Measurements from ENCODE around the gene SNRPD3. TPM values are rescaled to one million over a fixed set of nuclear protein-coding genes. Genes with fewer than 3 reads are reported as not detected.

SNRPD3 gene
- total RNA-seq, 1 donor from 2014 or later: 302 TPM

DNA sequence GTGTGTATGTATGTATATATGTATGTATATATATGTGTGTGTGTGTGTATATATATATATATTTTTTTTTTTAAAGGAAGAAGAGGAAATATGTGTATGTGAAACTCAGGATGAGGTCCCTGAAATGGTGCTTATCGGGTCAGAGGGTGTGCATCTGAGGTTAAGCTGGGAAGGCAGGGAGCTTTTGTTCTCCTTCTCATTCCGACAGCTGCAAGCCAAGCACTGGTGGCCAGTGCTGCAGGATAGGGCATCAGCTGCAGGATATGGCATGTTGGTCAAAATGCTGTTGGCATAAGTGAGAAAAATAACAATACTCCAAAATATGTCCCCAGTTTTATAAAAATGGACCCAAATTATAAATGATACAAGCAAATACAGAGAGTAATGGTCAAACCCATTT, 7.4 kb downstream of the SNRPD3 start:
- no peak overlapping the region for H3K27ac ChIP-seq
- peaks cover 96% of the 10 kb centered on the region for H3K79me2 ChIP-seq (ENCODE audit: low read depth)
- Mint-ChIP-seq H3K9me3 (no peaks in the 10 kb centered on the region), H3K4me1 (no peaks in the 10 kb centered on the region), H3K36me3 (peaks cover 12% of the 10 kb centered on the region), H3K27ac (no peak overlapping the region), H3K27me3 (ENCODE audit: insufficient read depth, low read depth) (no peaks in the 10 kb centered on the region), H3K4me3 (no peak overlapping the region)
- no peak overlapping the region for H3K4me2 ChIP-seq
- H4K20me1 ChIP-seq (ENCODE audit: low read depth): peaks cover 83% of the 10 kb centered on the region
- no peak for TF ChIP-seq EZH2 (IDR thresholded peaks at IDR 0.05)
- TF ChIP-seq EZH2phosphoT487 (IDR thresholded peaks at IDR 0.05): no peak
- TF ChIP-seq, protein P1, sequence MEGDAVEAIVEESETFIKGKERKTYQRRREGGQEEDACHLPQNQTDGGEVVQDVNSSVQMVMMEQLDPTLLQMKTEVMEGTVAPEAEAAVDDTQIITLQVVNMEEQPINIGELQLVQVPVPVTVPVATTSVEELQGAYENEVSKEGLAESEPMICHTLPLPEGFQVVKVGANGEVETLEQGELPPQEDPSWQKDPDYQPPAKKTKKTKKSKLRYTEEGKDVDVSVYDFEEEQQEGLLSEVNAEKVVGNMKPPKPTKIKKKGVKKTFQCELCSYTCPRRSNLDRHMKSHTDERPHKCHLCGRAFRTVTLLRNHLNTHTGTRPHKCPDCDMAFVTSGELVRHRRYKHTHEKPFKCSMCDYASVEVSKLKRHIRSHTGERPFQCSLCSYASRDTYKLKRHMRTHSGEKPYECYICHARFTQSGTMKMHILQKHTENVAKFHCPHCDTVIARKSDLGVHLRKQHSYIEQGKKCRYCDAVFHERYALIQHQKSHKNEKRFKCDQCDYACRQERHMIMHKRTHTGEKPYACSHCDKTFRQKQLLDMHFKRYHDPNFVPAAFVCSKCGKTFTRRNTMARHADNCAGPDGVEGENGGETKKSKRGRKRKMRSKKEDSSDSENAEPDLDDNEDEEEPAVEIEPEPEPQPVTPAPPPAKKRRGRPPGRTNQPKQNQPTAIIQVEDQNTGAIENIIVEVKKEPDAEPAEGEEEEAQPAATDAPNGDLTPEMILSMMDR (IDR thresholded peaks at IDR 0.05): no peak
- no peak overlapping the region for H3K4me3 ChIP-seq
- H3K27me3 ChIP-seq: no peaks in the 10 kb centered on the region
- H3F3A ChIP-seq (ENCODE audit: low read depth): peaks cover 8% of the 10 kb centered on the region
- no peaks in the 10 kb centered on the region for H3K9me3 ChIP-seq (ENCODE audit: low read depth)
- H3K36me3 ChIP-seq: no peaks in the 10 kb centered on the region
- no peak overlapping the region for H3K9ac ChIP-seq
- DNase-seq (ENCODE audit: low spot score): no peak
- H2AFZ ChIP-seq (replicated peaks): no peak overlapping the region
- H3K4me1 ChIP-seq: no peaks in the 10 kb centered on the region

DNA sequence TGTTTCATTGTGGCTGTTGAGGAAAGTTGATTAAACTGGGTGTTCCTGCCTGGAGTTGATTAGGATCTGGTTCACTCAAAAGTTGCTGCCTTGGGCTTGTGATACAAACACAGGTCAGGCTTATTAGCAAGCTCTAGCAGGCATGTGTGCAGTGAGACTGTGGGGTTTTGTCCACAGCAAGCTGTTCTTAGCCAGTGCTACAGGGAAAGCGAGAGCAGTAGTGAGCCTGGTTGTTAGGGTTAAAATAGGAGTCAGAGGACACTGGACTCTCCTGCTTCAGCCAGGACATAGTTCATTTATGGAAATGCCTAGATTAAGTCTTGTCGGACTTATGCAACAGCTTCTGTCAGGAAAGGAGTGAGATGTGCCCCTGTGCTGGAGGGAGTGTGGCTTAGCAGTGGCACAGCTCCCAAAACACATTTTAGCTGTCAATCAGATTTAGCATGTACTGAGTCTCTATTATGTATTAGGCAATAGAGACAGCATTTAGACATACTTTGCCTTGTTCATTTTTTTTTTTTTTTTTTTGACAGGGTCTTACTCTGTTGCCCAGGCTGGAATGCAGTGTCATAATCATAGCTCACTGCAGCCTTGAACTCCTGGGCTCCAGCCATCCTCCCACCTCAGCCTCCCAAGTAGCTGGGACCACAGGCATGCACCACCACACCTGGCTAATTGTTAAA, 8.7 kb downstream of the SNRPD3 start:
- H3K36me3 Mint-ChIP-seq: peaks cover 14% of the 10 kb centered on the region
- no peaks in the 10 kb centered on the region for H3K27me3 ChIP-seq
- no peak overlapping the region for H3K27ac ChIP-seq
- no peaks in the 10 kb centered on the region for H3F3A ChIP-seq (ENCODE audit: low read depth)
- H3K9me3 Mint-ChIP-seq: no peaks in the 10 kb centered on the region
- no peak overlapping the region for H3K4me3 ChIP-seq
- H3K79me2 ChIP-seq (ENCODE audit: low read depth): peaks cover 89% of the 10 kb centered on the region
- H3K4me1 ChIP-seq: no peaks in the 10 kb centered on the region
- H3K27ac Mint-ChIP-seq: no peak overlapping the region
- no peak overlapping the region for H2AFZ ChIP-seq (replicated peaks)
- H3K4me2 ChIP-seq: no peak overlapping the region
- H4K20me1 ChIP-seq (ENCODE audit: low read depth): peaks cover 71% of the 10 kb centered on the region
- no peak overlapping the region for H3K9ac ChIP-seq
- H3K36me3 ChIP-seq: no peaks in the 10 kb centered on the region
- no peaks in the 10 kb centered on the region for H3K27me3 Mint-ChIP-seq (ENCODE audit: insufficient read depth, low read depth)
- no peak for DNase-seq (ENCODE audit: low spot score)
- H3K4me3 Mint-ChIP-seq: no peak overlapping the region
- TF ChIP-seq, protein P1 (IDR thresholded peaks at IDR 0.05): no peak
- TF ChIP-seq EZH2 (IDR thresholded peaks at IDR 0.05) (no peak), EZH2phosphoT487 (IDR thresholded peaks at IDR 0.05) (no peak)
- no peaks in the 10 kb centered on the region for H3K9me3 ChIP-seq (ENCODE audit: low read depth)
- no peaks in the 10 kb centered on the region for H3K4me1 Mint-ChIP-seq

DNA sequence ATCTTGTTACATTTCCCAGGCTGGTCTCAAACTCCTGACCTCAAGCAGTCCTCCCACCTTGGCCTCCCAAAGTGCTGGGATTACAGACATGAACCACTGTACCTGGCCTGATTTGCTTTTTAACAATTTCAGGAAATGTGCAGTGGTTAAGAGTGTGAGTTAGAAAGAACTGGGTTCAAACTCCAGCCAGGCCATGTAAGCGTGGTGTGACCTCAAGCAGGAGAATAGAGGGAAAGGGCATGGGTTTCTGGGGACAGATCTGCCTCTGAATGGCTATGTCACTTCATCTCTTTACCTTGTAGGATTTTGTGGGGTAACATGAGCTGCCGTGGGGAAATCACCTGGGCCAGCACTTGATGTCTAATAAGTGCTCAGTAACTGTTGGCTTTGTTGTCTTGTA, 9.3 kb downstream of the SNRPD3 start:
- Histone ChIP-seq H3K4me2 (no peak overlapping the region), H3K27me3 (no peaks in the 10 kb centered on the region), H3K4me3 (no peak overlapping the region), H3K9ac (no peak overlapping the region), H3K36me3 (no peaks in the 10 kb centered on the region), H2AFZ (replicated peaks) (no peak overlapping the region), H3F3A (ENCODE audit: low read depth) (no peaks in the 10 kb centered on the region), H3K79me2 (ENCODE audit: low read depth) (peaks cover 88% of the 10 kb centered on the region), H4K20me1 (ENCODE audit: low read depth) (peaks cover 74% of the 10 kb centered on the region), H3K9me3 (ENCODE audit: low read depth) (no peaks in the 10 kb centered on the region), H3K4me1 (no peaks in the 10 kb centered on the region), H3K27ac (no peak overlapping the region)
- Mint-ChIP-seq H3K4me3 (no peak overlapping the region), H3K9me3 (no peaks in the 10 kb centered on the region), H3K27ac (no peak overlapping the region), H3K36me3 (peaks cover 20% of the 10 kb centered on the region), H3K4me1 (no peaks in the 10 kb centered on the region), H3K27me3 (ENCODE audit: insufficient read depth, low read depth) (no peaks in the 10 kb centered on the region)
- DNase-seq (ENCODE audit: low spot score): no peak
- TF ChIP-seq, protein P1 (IDR thresholded peaks at IDR 0.05): no peak
- TF ChIP-seq EZH2 (IDR thresholded peaks at IDR 0.05) (no peak), EZH2phosphoT487 (IDR thresholded peaks at IDR 0.05) (no peak)

Data from neural progenitor cell (in vitro differentiated cells).